OCI-LY7 (cell line): ENCODE measurements around the gene GLRA3. TPM values are rescaled to one million over a fixed set of nuclear protein-coding genes. Genes with fewer than 3 reads are reported as not detected.

Source experiments
- BruUV-seq: library from RNA; stranded (reverse); fragments of 400-500 nt; replicated peaks from 2 replicates; lab custom pipeline; 2021; lab: Mats Ljungman, UMichigan
- CTCF ChIA-PET: fragments of 300-600 bp; sonication (Branson Sonifier 250); formaldehyde crosslinking; loops from one replicate; lab custom pipeline; 2022; ENCODE audit warnings: antibody characterized with exemption; ENCODE audit not compliant: unreplicated experiment; lab: Charles Lee
- POLR2A ChIA-PET: fragments of 300-600 bp; sonication (Branson Sonifier 250); formaldehyde crosslinking; loops from one replicate; lab custom pipeline; 2022; ENCODE audit warnings: antibody characterized with exemption; lab: Charles Lee
- DNase-seq: peaks from one replicate; pipeline ENCODE4 v3.0.0-alpha.2; 2015; ENCODE audit warnings: low spot score
- H2AFZ ChIP-seq: fragments of 200-600 bp; sonication (generic), shearing (Covaris generic); 2 replicates; pipeline ENCODE4 v1.6.1; 2014; ENCODE audit warnings: mild to moderate bottlenecking, antibody characterized with exemption, low read length, moderate library complexity
- H3K27ac ChIP-seq: fragments of 200-600 bp; sonication (generic); 2 replicates; pipeline ENCODE4 v1.5.1; 2014; ENCODE audit warnings: mixed run types, low read depth, mild to moderate bottlenecking, moderate library complexity, low read length, inconsistent platforms; ENCODE audit not compliant: poor library complexity, severe bottlenecking
- H3K36me3 ChIP-seq: fragments of 200-600 bp; sonication (generic); 2 replicates; pipeline ENCODE4 v1.6.1; 2014; ENCODE audit warnings: mild to moderate bottlenecking, antibody characterized with exemption, low read length, moderate library complexity, mixed read lengths; ENCODE audit not compliant: insufficient read depth
- H3K4me1 ChIP-seq: fragments of 200-600 bp; sonication (generic); 2 replicates; pipeline ENCODE4 v1.5.1; 2014; ENCODE audit warnings: mild to moderate bottlenecking, low read length; ENCODE audit not compliant: insufficient read depth, poor library complexity, severe bottlenecking
- H3K4me2 ChIP-seq: fragments of 200-600 bp; sonication (generic); 2 replicates; pipeline ENCODE4 v1.6.1; 2014; ENCODE audit warnings: mild to moderate bottlenecking, low read length
- H3K4me3 ChIP-seq: fragments of 200-600 bp; sonication (generic); 2 replicates; pipeline ENCODE4 v1.5.1; 2014; ENCODE audit warnings: mild to moderate bottlenecking, low read depth, low read length; ENCODE audit not compliant: poor library complexity, severe bottlenecking
- H3K79me2 ChIP-seq: fragments of 200-600 bp; sonication (generic); 2 replicates; pipeline ENCODE4 v1.6.1; 2016; ENCODE audit warnings: low read depth, mild to moderate bottlenecking, low read length, moderate library complexity, mixed read lengths; ENCODE audit not compliant: insufficient read depth
- H3K9me2 ChIP-seq: fragments of 200-600 bp; sonication (generic); 2 replicates; pipeline ENCODE4 v1.6.1; 2016; ENCODE audit warnings: mild to moderate bottlenecking, low read length, mixed read lengths; ENCODE audit not compliant: insufficient read depth
- H3K9me3 ChIP-seq: fragments of 200-600 bp; sonication (generic); 2 replicates; pipeline ENCODE4 v1.6.1; 2014; ENCODE audit warnings: mild to moderate bottlenecking, mixed run types, low read length, mixed read lengths
- H4K20me1 ChIP-seq: fragments of 200-600 bp; sonication (generic); 2 replicates; pipeline ENCODE4 v1.6.1; 2014; ENCODE audit warnings: mild to moderate bottlenecking, antibody characterized with exemption, low read length, moderate library complexity, mixed read lengths; ENCODE audit not compliant: insufficient read depth
- EZH2phosphoT487 ChIP-seq: fragments of 200-600 bp; sonication (generic); IDR thresholded peaks from 2 replicates; pipeline ENCODE4 v1.6.1; 2018; ENCODE audit warnings: low read depth, borderline replicate concordance, mild to moderate bottlenecking, mixed run types, antibody characterized with exemption, low read length, moderate library complexity, mixed read lengths
- intact Hi-C: fragments of 100-400 bp; cut with micrococcal nuclease; formaldehyde crosslinking; loops from one replicate; pipeline ENCODE4 v1.10.0; 2022; ENCODE audit not compliant: unreplicated experiment
- total RNA-seq, 2 experiments: library from RNA; depleted of rRNA in 1 of 2; stranded (reverse); fragments of >200 nt in 1 of 2; shearing (Covaris generic) in 1 of 2; gene quantifications; 2 replicates each; pipeline ENCODE4 v1.2.3, GENCODE V29; 2014 to 2022
- TF ChIP-seq, protein P1 (sequence below): fragments of 200-600 bp; sonication (generic); conservative IDR thresholded peaks from 2 replicates; pipeline ENCODE4 v1.5.1; 2014; ENCODE audit warnings: mild to moderate bottlenecking, antibody characterized with exemption, low read length, moderate library complexity, mixed read lengths

GLRA3 gene
- total RNA-seq, 2 experiments from 2014 or later = 0.92 to 1.6 TPM

- Histone ChIP-seq H4K20me1 (no peaks in the 10 kb centered on the region), H3K4me3 (no peak overlapping the region), H3K36me3 (no peaks in the 10 kb centered on the region), H3K9me2 (no peaks in the 10 kb centered on the region), H3K4me2 (no peak overlapping the region), H3K4me1 (peaks cover 4% of the 10 kb centered on the region), H3K9me3 (0 out of 2 replicates have a peak, but pooled peaks cover 8% of the 10 kb centered on the region), H3K27ac (no peak overlapping the region), H2AFZ (no peak overlapping the region), H3K79me2 (no peaks in the 10 kb centered on the region)
- ChIA-PET CTCF (no interaction called here), POLR2A (no interaction called here)
- intact Hi-C loops = no loop called here
- BruUV-seq = no TSS peak
- no peak for TF ChIP-seq EZH2phosphoT487
- TF ChIP-seq, protein P1, sequence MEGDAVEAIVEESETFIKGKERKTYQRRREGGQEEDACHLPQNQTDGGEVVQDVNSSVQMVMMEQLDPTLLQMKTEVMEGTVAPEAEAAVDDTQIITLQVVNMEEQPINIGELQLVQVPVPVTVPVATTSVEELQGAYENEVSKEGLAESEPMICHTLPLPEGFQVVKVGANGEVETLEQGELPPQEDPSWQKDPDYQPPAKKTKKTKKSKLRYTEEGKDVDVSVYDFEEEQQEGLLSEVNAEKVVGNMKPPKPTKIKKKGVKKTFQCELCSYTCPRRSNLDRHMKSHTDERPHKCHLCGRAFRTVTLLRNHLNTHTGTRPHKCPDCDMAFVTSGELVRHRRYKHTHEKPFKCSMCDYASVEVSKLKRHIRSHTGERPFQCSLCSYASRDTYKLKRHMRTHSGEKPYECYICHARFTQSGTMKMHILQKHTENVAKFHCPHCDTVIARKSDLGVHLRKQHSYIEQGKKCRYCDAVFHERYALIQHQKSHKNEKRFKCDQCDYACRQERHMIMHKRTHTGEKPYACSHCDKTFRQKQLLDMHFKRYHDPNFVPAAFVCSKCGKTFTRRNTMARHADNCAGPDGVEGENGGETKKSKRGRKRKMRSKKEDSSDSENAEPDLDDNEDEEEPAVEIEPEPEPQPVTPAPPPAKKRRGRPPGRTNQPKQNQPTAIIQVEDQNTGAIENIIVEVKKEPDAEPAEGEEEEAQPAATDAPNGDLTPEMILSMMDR = no peak
- DNase-seq = no peak
Measured at GRCh38 chr4:174690665-174691064, 138.4 kb downstream of the GLRA3 start.

- BruUV-seq = no TSS peak
- CTCF ChIA-PET = no interaction called here
- POLR2A ChIA-PET = interaction anchor here (0.9 kb wide), 1 partner anchor 11 kb away, joined by 4 read pairs; no protein-coding TSS in a partner anchor
Measured at GRCh38 chr4:174689618-174690017, 139.4 kb downstream of the GLRA3 start.

GRCh38 chr4:174686826-174687225 lies 142.2 kb downstream of the GLRA3 start:
- no peak overlapping the region for H2AFZ ChIP-seq
- H3K79me2 ChIP-seq = no peaks in the 10 kb centered on the region
- no peak for TF ChIP-seq EZH2phosphoT487
- TF ChIP-seq, protein P1 = no peak
- intact Hi-C loops = no loop called here
- no TSS peak for BruUV-seq
- H3K4me1 ChIP-seq = peaks cover 4% of the 10 kb centered on the region
- CTCF ChIA-PET = no interaction called here
- POLR2A ChIA-PET = interaction anchor here (1.0 to 1.4 kb wide), 4 partner anchors 9 to 195 kb away, joined by 3 read pairs; no protein-coding TSS in a partner anchor
- H3K4me2 ChIP-seq = no peak overlapping the region
- H4K20me1 ChIP-seq = no peaks in the 10 kb centered on the region
- DNase-seq = no peak
- no peak overlapping the region for H3K4me3 ChIP-seq
- H3K36me3 ChIP-seq = no peaks in the 10 kb centered on the region
- 0 out of 2 replicates have a peak, but pooled peaks cover 8% of the 10 kb centered on the region for H3K9me3 ChIP-seq
- no peaks in the 10 kb centered on the region for H3K9me2 ChIP-seq
- H3K27ac ChIP-seq = no peak overlapping the region

More at GRCh38 chr4:174689618-174690017, 139.4 kb downstream of the GLRA3 start:
- no peak for DNase-seq
- H3K9me2 ChIP-seq = no peaks in the 10 kb centered on the region
- no peak overlapping the region for H2AFZ ChIP-seq
- peaks cover 4% of the 10 kb centered on the region for H3K4me1 ChIP-seq
- TF ChIP-seq, protein P1 = no peak
- TF ChIP-seq EZH2phosphoT487 = no peak
- H3K9me3 ChIP-seq = 0 out of 2 replicates have a peak, but pooled peaks cover 8% of the 10 kb centered on the region
- no peaks in the 10 kb centered on the region for H3K79me2 ChIP-seq
- intact Hi-C loops = no loop called here
- no peaks in the 10 kb centered on the region for H4K20me1 ChIP-seq
- H3K36me3 ChIP-seq = no peaks in the 10 kb centered on the region
- H3K4me2 ChIP-seq = no peak overlapping the region
- H3K4me3 ChIP-seq = no peak overlapping the region
- H3K27ac ChIP-seq = no peak overlapping the region
